ENCODE results near the gene KDM4D. TPM values are rescaled to one million over a fixed set of nuclear protein-coding genes. Genes with fewer than 3 reads are reported as not detected.

Gene KDM4D
- total and polyA plus RNA-seq, 9 of the 15 experiments (the other 6 are each of a cell fraction or from before 2014, with no cell fraction given) = 0.34 to 1.1 (median 0.50) TPM

DNA sequence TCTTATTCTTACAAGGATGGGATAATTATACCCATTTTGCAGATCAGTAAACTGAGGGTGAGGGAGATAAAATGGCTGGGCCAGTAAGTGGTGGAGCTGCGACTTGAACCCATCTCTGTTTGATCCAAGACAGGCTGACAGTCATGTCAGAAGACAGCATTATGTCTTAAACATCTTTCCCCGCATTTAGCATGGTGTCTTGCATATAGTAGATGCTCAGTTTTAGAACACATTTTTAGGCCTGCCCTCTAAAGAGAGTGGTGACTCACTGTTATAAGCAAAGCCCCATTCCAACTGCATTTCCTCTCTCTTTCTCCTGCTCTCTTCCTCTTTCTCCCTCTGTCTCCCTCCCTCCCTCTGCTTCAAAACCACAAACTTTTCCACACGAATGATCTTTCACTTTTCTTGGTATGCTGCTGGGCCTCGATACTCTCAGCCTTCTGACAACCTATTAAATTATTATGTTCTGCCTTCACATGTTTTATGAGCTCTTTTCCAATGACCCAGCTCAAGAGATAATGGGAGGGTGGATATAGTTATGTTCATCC, 25.4 kb upstream of the KDM4D start (continued):
- TF ChIP-seq U2AF2 (optimal IDR thresholded peaks at IDR 0.05; ENCODE audit: low read depth, low read length) (no peak), FOXK1 (CRISPR knock-in tag; IDR thresholded peaks at IDR 0.05; ENCODE audit: borderline replicate concordance) (no peak), EHMT2 (IDR thresholded peaks at IDR 0.05) (no peak), ZNF583 (CRISPR knock-in tag; IDR thresholded peaks at IDR 0.05) (no peak), ZBTB2 (IDR thresholded peaks at IDR 0.05) (no peak), FOXO4 (CRISPR knock-in tag; IDR thresholded peaks at IDR 0.05) (no peak), ZBTB17 (CRISPR knock-in tag; IDR thresholded peaks at IDR 0.05) (no peak), PBX2 (CRISPR knock-in tag; IDR thresholded peaks at IDR 0.05; ENCODE audit: low read depth) (no peak), PBX2 (tag; conservative IDR thresholded peaks at IDR 0.05; ENCODE audit: low read depth) (no peak), NUFIP1 (IDR thresholded peaks at IDR 0.05; ENCODE audit: partially characterized antibody) (no peak), RCOR1 (IDR thresholded peaks at IDR 0.05; ENCODE audit: borderline replicate concordance in 1 of 2, low read depth in 2 of 2, low read length in 2 of 2) (peak in 1 of 2 experiments; percentile 80; a peak in 2 of 4 replicates), TAF1 (IDR thresholded peaks at IDR 0.05; ENCODE audit: control insufficient read depth, extremely low read depth, insufficient read depth, low read length, severe bottlenecking) (no peak), ZNF766 (CRISPR knock-in tag; conservative IDR thresholded peaks at IDR 0.05) (no peak), ZBTB26 (CRISPR knock-in tag; IDR thresholded peaks at IDR 0.05) (no peak), FOXK2 (conservative IDR thresholded peaks at IDR 0.05 in 1 of 2, IDR thresholded peaks at IDR 0.05 in 1 of 2; ENCODE audit: low read depth in 2 of 2) (no peak), SNIP1 (IDR thresholded peaks at IDR 0.05; ENCODE audit: low read depth) (no peak), ZNF23 (CRISPR knock-in tag; IDR thresholded peaks at IDR 0.05) (no peak), SIN3B (IDR thresholded peaks at IDR 0.05; ENCODE audit: low read depth) (no peak), ILK (tag; IDR thresholded peaks at IDR 0.05; ENCODE audit: borderline replicate concordance, low read depth) (no peak), ZNF347 (CRISPR knock-in tag; IDR thresholded peaks at IDR 0.05; ENCODE audit: low read depth) (no peak)
- TF ChIP-seq, protein P1, sequence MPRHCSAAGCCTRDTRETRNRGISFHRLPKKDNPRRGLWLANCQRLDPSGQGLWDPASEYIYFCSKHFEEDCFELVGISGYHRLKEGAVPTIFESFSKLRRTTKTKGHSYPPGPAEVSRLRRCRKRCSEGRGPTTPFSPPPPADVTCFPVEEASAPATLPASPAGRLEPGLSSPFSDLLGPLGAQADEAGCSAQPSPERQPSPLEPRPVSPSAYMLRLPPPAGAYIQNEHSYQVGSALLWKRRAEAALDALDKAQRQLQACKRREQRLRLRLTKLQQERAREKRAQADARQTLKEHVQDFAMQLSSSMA (CRISPR knock-in tag; IDR thresholded peaks at IDR 0.05) = no peak

All from K562 (cell line).